H9 (cell line): Measurements from ENCODE around the gene ATF7IP2. TPM values are rescaled to one million over a fixed set of nuclear protein-coding genes. Genes with fewer than 3 reads are reported as not detected.

ENCODE experiments used
- DNase-seq: peaks from one replicate; pipeline ENCODE4 v3.0.0-alpha.2; 2017
- H2AFZ ChIP-seq: one replicate; pipeline ENCODE4 v1.6.1; 2013; ENCODE audit warnings: mild to moderate bottlenecking, low read length, control low read depth, moderate library complexity
- H2AK5ac ChIP-seq: 2 replicates; pipeline ENCODE4 v1.6.1; 2013; ENCODE audit warnings: low read length, control low read depth, mixed read lengths; ENCODE audit not compliant: insufficient read length
- H2BK120ac ChIP-seq: one replicate; pipeline ENCODE4 v1.6.1; 2013; ENCODE audit warnings: low read depth, mild to moderate bottlenecking, low read length, control low read depth, inconsistent platforms; ENCODE audit not compliant: poor library complexity, severe bottlenecking
- H2BK12ac ChIP-seq: 2 replicates; pipeline ENCODE4 v1.6.1; 2013; ENCODE audit warnings: low read length, control low read depth, mixed read lengths, low read depth; ENCODE audit not compliant: insufficient read length
- H2BK15ac ChIP-seq: 2 replicates; pipeline ENCODE4 v1.6.1; 2013; ENCODE audit warnings: low read depth, low read length, control low read depth
- H2BK20ac ChIP-seq: one replicate; pipeline ENCODE4 v1.6.1; 2013; ENCODE audit warnings: low read depth, mild to moderate bottlenecking, low read length, control low read depth, inconsistent platforms; ENCODE audit not compliant: poor library complexity, severe bottlenecking
- H2BK5ac ChIP-seq: 2 replicates; pipeline ENCODE4 v1.6.1; 2013; ENCODE audit warnings: low read length, control low read depth, mixed read lengths; ENCODE audit not compliant: insufficient read length
- H3K14ac ChIP-seq: 2 replicates; pipeline ENCODE4 v1.6.1; 2013; ENCODE audit warnings: low read length, control low read depth; ENCODE audit not compliant: insufficient read depth
- H3K18ac ChIP-seq: 2 replicates; pipeline ENCODE4 v1.6.1; 2013; ENCODE audit warnings: low read depth, mild to moderate bottlenecking, mixed read lengths, low read length, control low read depth; ENCODE audit not compliant: insufficient read length
- H3K23ac ChIP-seq: 2 replicates; pipeline ENCODE4 v1.6.1; 2013; ENCODE audit warnings: low read length, control low read depth, mixed read lengths, low read depth; ENCODE audit not compliant: insufficient read length
- H3K23me2 ChIP-seq: 2 replicates; pipeline ENCODE4 v1.6.1; 2013; ENCODE audit warnings: low read depth, mild to moderate bottlenecking, mixed read lengths, low read length, control low read depth; ENCODE audit not compliant: insufficient read length, poor library complexity, severe bottlenecking
- H3K27ac ChIP-seq: 2 replicates; pipeline ENCODE4 v1.5.1; 2013; ENCODE audit warnings: low read length, control low read depth, mixed read lengths, low read depth; ENCODE audit not compliant: insufficient read length
- H3K27me3 ChIP-seq: 2 replicates; pipeline ENCODE4 v1.6.1; 2013; ENCODE audit warnings: low read length, control low read depth, inconsistent platforms; ENCODE audit not compliant: insufficient read depth
- H3K4ac ChIP-seq: 2 replicates; pipeline ENCODE4 v1.6.1; 2013; ENCODE audit warnings: low read depth, mild to moderate bottlenecking, control low read depth, inconsistent platforms, low read length, moderate library complexity
- H3K4me1 ChIP-seq: 2 replicates; pipeline ENCODE4 v1.6.1; 2013; ENCODE audit warnings: low read length, control low read depth, inconsistent platforms; ENCODE audit not compliant: insufficient read depth
- H3K4me2 ChIP-seq: 2 replicates; pipeline ENCODE4 v1.6.1; 2013; ENCODE audit warnings: low read length, control low read depth, mixed read lengths; ENCODE audit not compliant: insufficient read length, insufficient read depth
- H3K56ac ChIP-seq: 2 replicates; pipeline ENCODE4 v1.6.1; 2013; ENCODE audit warnings: low read depth, mild to moderate bottlenecking, mixed read lengths, low read length, control low read depth; ENCODE audit not compliant: insufficient read length
- H3K79me1 ChIP-seq: 2 replicates; pipeline ENCODE4 v1.6.1; 2013; ENCODE audit warnings: low read depth, mild to moderate bottlenecking, moderate library complexity, low read length, control low read depth, inconsistent platforms; ENCODE audit not compliant: insufficient read depth, poor library complexity, severe bottlenecking
- H3K79me2 ChIP-seq: 2 replicates; pipeline ENCODE4 v1.6.1; 2013; ENCODE audit warnings: low read length, control low read depth, inconsistent platforms; ENCODE audit not compliant: insufficient read depth
- H3K9ac ChIP-seq: 2 replicates; pipeline ENCODE4 v1.6.1; 2013; ENCODE audit warnings: low read length, control low read depth, mixed read lengths; ENCODE audit not compliant: insufficient read length; ENCODE audit errors: extremely low read depth
- H3K9me3 ChIP-seq: one replicate; pipeline ENCODE4 v1.6.1; 2013; ENCODE audit warnings: low read depth, low read length, inconsistent platforms; ENCODE audit not compliant: control insufficient read depth
- H3T11ph ChIP-seq: one replicate; pipeline ENCODE4 v1.6.1; 2013; ENCODE audit warnings: mild to moderate bottlenecking, low read length, control low read depth, inconsistent platforms
- H4K20me1 ChIP-seq: one replicate; pipeline ENCODE4 v1.6.1; 2013; ENCODE audit not compliant: control insufficient read depth, insufficient read length, insufficient read depth
- H4K5ac ChIP-seq: 2 replicates; pipeline ENCODE4 v1.6.1; 2013; ENCODE audit warnings: low read depth, mild to moderate bottlenecking, mixed read lengths, low read length, control low read depth; ENCODE audit not compliant: insufficient read length
- H4K8ac ChIP-seq: replicated peaks from 2 replicates; pipeline ENCODE4 v1.6.1; 2013; ENCODE audit warnings: low read length, control low read depth, mixed read lengths, low read depth; ENCODE audit not compliant: insufficient read length
- H4K91ac ChIP-seq: 2 replicates; pipeline ENCODE4 v1.6.1; 2013; ENCODE audit warnings: low read depth, mild to moderate bottlenecking, moderate library complexity, mixed read lengths, low read length, control low read depth; ENCODE audit not compliant: insufficient read length
- H3K27ac Mint-ChIP-seq, 3 experiments: 2 replicates in 2 of 3; 3 replicates in 1 of 3; pipeline ENCODE4 v1.8.0; 2020 to 2021; ENCODE audit warnings: mixed read lengths in 3 of 3, mild to moderate bottlenecking in 1 of 3, moderate library complexity in 1 of 3
- H3K27me3 Mint-ChIP-seq: 2 replicates; pipeline ENCODE4 v1.8.0; 2021; ENCODE audit warnings: low read depth, mild to moderate bottlenecking, moderate library complexity, mixed read lengths
- H3K36me3 Mint-ChIP-seq, 3 experiments: 2 replicates in 2 of 3; 3 replicates in 1 of 3; pipeline ENCODE4 v1.8.0; 2020 to 2021; ENCODE audit warnings: low read depth in 3 of 3, mixed read lengths in 3 of 3; ENCODE audit not compliant: insufficient read depth in 1 of 3
- H3K4me1 Mint-ChIP-seq, 2 experiments: 2 replicates each; pipeline ENCODE4 v1.8.0; 2020; ENCODE audit warnings: mixed read lengths in 2 of 2
- H3K4me3 Mint-ChIP-seq, 2 experiments: 2 replicates in 1 of 2; 3 replicates in 1 of 2; pipeline ENCODE4 v1.8.0; 2020 to 2021; ENCODE audit warnings: mild to moderate bottlenecking in 2 of 2, mixed read lengths in 2 of 2, moderate library complexity in 1 of 2
- H3K9me3 Mint-ChIP-seq, 2 experiments: 2 replicates in 1 of 2; 3 replicates in 1 of 2; pipeline ENCODE4 v1.8.0; 2020; ENCODE audit warnings: mild to moderate bottlenecking in 2 of 2, mixed read lengths in 2 of 2, moderate library complexity in 1 of 2
- WGBS: extraction: QIAGEN DNeasy Blood & Tissue Kit; methylation state at CpG from one replicate; pipeline ENCODE4 v1.1.7; 2013; ENCODE audit warnings: missing lambda C conversion rate, low lambda C conversion rate, mixed read lengths; ENCODE audit not compliant: insufficient read length; ENCODE audit errors: extremely low coverage; 5-methylcytosine and 5-hydroxymethylcytosine counted together
- total RNA-seq: library from RNA; stranded (reverse); gene quantifications from 2 replicates; pipeline ENCODE4 v1.2.1, GENCODE V29; 2021
- TF ChIP-seq, protein P1 (sequence below): fragments of 200-600 bp; sonication (generic); conservative IDR thresholded peaks from 3 replicates; pipeline ENCODE4 v1.8.0; 2021; ENCODE audit warnings: antibody characterized with exemption, mild to moderate bottlenecking

ATF7IP2 gene
- total RNA-seq, 1 experiment from 2014 or later, result 21.5 TPM

DNA sequence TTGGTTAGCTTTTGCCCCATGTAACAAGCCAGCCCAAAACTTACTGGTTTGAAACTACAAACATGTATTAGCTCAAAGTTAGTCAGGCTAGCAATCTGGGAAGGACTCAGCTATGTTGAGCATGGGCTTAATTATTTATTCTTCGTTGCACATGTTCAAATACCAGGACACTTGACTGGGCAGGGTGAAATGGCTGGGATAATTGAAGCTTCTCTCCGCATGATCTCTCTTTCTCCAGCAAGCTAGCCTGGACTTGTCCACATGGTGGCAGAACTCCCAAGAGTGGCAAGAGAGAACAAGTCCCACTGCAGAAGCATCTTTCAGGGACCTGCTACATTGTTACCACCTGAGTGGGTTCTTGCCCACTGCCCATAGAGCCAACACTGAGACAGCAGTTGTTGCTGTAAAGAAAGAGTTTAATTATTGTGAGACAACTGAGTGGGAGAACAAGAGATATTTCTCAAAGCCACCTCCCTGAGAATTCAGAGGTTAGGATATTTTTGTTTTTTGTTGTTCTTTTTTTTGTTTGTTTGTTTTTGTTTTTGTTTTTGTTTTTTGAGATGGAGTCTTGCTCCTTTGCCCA, 16.8 kb upstream of the ATF7IP2 start:
- no peak overlapping the region for H4K91ac ChIP-seq
- H3K23ac ChIP-seq, result no peak overlapping the region
- Mint-ChIP-seq H3K36me3 (no peaks in the 10 kb centered on the region; a peak in 1 of 7 replicates), H3K27ac (no peak overlapping the region; a peak in 1 of 7 replicates), H3K27me3 (no peaks in the 10 kb centered on the region), H3K9me3 (no peaks in the 10 kb centered on the region; a peak in 1 of 5 replicates), H3K4me1 (peaks cover 0 to 2% of the 10 kb centered on the region in 2 experiments; a peak in 1 of 4 replicates), H3K4me3 (no peak overlapping the region)
- no peak overlapping the region for H2BK15ac ChIP-seq
- no peak overlapping the region for H3K18ac ChIP-seq
- H3K9me3 ChIP-seq, result no peaks in the 10 kb centered on the region
- TF ChIP-seq, protein P1, sequence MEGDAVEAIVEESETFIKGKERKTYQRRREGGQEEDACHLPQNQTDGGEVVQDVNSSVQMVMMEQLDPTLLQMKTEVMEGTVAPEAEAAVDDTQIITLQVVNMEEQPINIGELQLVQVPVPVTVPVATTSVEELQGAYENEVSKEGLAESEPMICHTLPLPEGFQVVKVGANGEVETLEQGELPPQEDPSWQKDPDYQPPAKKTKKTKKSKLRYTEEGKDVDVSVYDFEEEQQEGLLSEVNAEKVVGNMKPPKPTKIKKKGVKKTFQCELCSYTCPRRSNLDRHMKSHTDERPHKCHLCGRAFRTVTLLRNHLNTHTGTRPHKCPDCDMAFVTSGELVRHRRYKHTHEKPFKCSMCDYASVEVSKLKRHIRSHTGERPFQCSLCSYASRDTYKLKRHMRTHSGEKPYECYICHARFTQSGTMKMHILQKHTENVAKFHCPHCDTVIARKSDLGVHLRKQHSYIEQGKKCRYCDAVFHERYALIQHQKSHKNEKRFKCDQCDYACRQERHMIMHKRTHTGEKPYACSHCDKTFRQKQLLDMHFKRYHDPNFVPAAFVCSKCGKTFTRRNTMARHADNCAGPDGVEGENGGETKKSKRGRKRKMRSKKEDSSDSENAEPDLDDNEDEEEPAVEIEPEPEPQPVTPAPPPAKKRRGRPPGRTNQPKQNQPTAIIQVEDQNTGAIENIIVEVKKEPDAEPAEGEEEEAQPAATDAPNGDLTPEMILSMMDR, result peak; percentile 48
- H4K8ac ChIP-seq, result no peak overlapping the region
- no peak overlapping the region for H3K27ac ChIP-seq
- H2AK5ac ChIP-seq, result no peak overlapping the region
- no peak overlapping the region for H2AFZ ChIP-seq
- no peak overlapping the region for H3K4me2 ChIP-seq
- whole genome bisulfite sequencing, result no CpG with 5 or more reads among the region's 2 CpGs
- H3K79me1 ChIP-seq, result no peaks in the 10 kb centered on the region
- no peak overlapping the region for H2BK20ac ChIP-seq
- H3K56ac ChIP-seq, result no peak overlapping the region
- no peak overlapping the region for H4K5ac ChIP-seq
- no peaks in the 10 kb centered on the region for H3K27me3 ChIP-seq
- no peaks in the 10 kb centered on the region for H3K23me2 ChIP-seq
- H2BK5ac ChIP-seq, result no peak overlapping the region
- no peak overlapping the region for H3K9ac ChIP-seq
- H2BK120ac ChIP-seq, result no peak overlapping the region
- no peak overlapping the region for H3T11ph ChIP-seq
- H2BK12ac ChIP-seq, result no peak overlapping the region
- no peak overlapping the region for H3K14ac ChIP-seq
- H3K4ac ChIP-seq, result no peak overlapping the region
- H3K4me1 ChIP-seq, result no peaks in the 10 kb centered on the region
- no peaks in the 10 kb centered on the region for H4K20me1 ChIP-seq
- H3K79me2 ChIP-seq, result no peaks in the 10 kb centered on the region
- peak; percentile 28 for DNase-seq
